ENCODE measurements around the gene DIRAS1.
"Not testable (repeated sequence)": the region's sequence is repeated elsewhere in the genome, so short reads cannot be mapped to it uniquely, and the experiment has no call there.

The DIRAS1 gene

GRCh38 chr19:2678044-2678671 lies 43.0 kb downstream of the DIRAS1 start:
- Histone ChIP-seq H3K4me1 (ENCODE audit: control insufficient read depth, low read depth, low read length) (peaks cover 6% of the 10 kb centered on the region), H3K36me3 (ENCODE audit: control insufficient read depth, low read depth, low read length) (no peaks in the 10 kb centered on the region), H3K9ac (ENCODE audit: low read length) (no peak overlapping the region), H3K4me3 (ENCODE audit: low read length) (no peak overlapping the region), H3K27ac (ENCODE audit: low read length) (no peak overlapping the region), H3K9me3 (ENCODE audit: control insufficient read depth, low read depth, low read length) (no peaks in the 10 kb centered on the region), H3K27me3 (ENCODE audit: control insufficient read depth, insufficient read depth, low read length) (no peaks in the 10 kb centered on the region)

GRCh38 chr19:2676823-2677222 lies 44.3 kb downstream of the DIRAS1 start:
- Histone ChIP-seq H3K36me3 (ENCODE audit: control insufficient read depth, low read depth, low read length) (no peaks in the 10 kb centered on the region), H3K9me3 (ENCODE audit: control insufficient read depth, low read depth, low read length) (no peaks in the 10 kb centered on the region), H3K9ac (ENCODE audit: low read length) (no peak overlapping the region), H3K4me3 (ENCODE audit: low read length) (no peak overlapping the region), H3K4me1 (ENCODE audit: control insufficient read depth, low read depth, low read length) (peaks cover 6% of the 10 kb centered on the region), H3K27ac (ENCODE audit: low read length) (no peak overlapping the region), H3K27me3 (ENCODE audit: control insufficient read depth, insufficient read depth, low read length) (no peaks in the 10 kb centered on the region)

GRCh38 chr19:2675892-2676291 lies 45.3 kb downstream of the DIRAS1 start:
- no peaks in the 10 kb centered on the region for H3K36me3 ChIP-seq (ENCODE audit: control insufficient read depth, low read depth, low read length)
- H3K27me3 ChIP-seq (ENCODE audit: control insufficient read depth, insufficient read depth, low read length), result no peaks in the 10 kb centered on the region
- no peak overlapping the region for H3K27ac ChIP-seq (ENCODE audit: low read length)
- H3K4me3 ChIP-seq (ENCODE audit: low read length), result no peak overlapping the region
- H3K9ac ChIP-seq (ENCODE audit: low read length), result no peak overlapping the region
- peaks cover 6% of the 10 kb centered on the region for H3K4me1 ChIP-seq (ENCODE audit: control insufficient read depth, low read depth, low read length)
- H3K9me3 ChIP-seq (ENCODE audit: control insufficient read depth, low read depth, low read length), result no peaks in the 10 kb centered on the region

- Histone ChIP-seq H3K27me3 (ENCODE audit: control insufficient read depth, insufficient read depth, low read length) (no peaks in the 10 kb centered on the region), H3K9ac (ENCODE audit: low read length) (no peak overlapping the region), H3K4me3 (ENCODE audit: low read length) (no peak overlapping the region), H3K9me3 (ENCODE audit: control insufficient read depth, low read depth, low read length) (no peaks in the 10 kb centered on the region), H3K36me3 (ENCODE audit: control insufficient read depth, low read depth, low read length) (no peaks in the 10 kb centered on the region), H3K27ac (ENCODE audit: low read length) (no peak overlapping the region), H3K4me1 (ENCODE audit: control insufficient read depth, low read depth, low read length) (peaks cover 5% of the 10 kb centered on the region)
Measured at GRCh38 chr19:2670217-2670616, 51.0 kb downstream of the DIRAS1 start.

- H3K36me3 ChIP-seq (ENCODE audit: control insufficient read depth, low read depth, low read length), result no peaks in the 10 kb centered on the region
- H3K27me3 ChIP-seq (ENCODE audit: control insufficient read depth, insufficient read depth, low read length), result no peaks in the 10 kb centered on the region
- no peaks in the 10 kb centered on the region for H3K4me1 ChIP-seq (ENCODE audit: control insufficient read depth, low read depth, low read length)
- H3K9ac ChIP-seq (ENCODE audit: low read length), result no peak overlapping the region
- no peak overlapping the region for H3K27ac ChIP-seq (ENCODE audit: low read length)
- H3K9me3 ChIP-seq (ENCODE audit: control insufficient read depth, low read depth, low read length), result no peaks in the 10 kb centered on the region
- H3K4me3 ChIP-seq (ENCODE audit: low read length), result no peak overlapping the region
Measured at GRCh38 chr19:2668175-2668763, 52.9 kb downstream of the DIRAS1 start.

GRCh38 chr19:2667349-2667748 lies 53.8 kb downstream of the DIRAS1 start:
- not testable (repeated sequence) for H3K27me3 ChIP-seq (ENCODE audit: control insufficient read depth, insufficient read depth, low read length); H3K4me1 ChIP-seq (ENCODE audit: control insufficient read depth, low read depth, low read length); H3K4me3 ChIP-seq (ENCODE audit: low read length); H3K36me3 ChIP-seq (ENCODE audit: control insufficient read depth, low read depth, low read length); H3K27ac ChIP-seq (ENCODE audit: low read length); H3K9ac ChIP-seq (ENCODE audit: low read length); H3K9me3 ChIP-seq (ENCODE audit: control insufficient read depth, low read depth, low read length)

- Histone ChIP-seq H3K4me3 (ENCODE audit: low read length) (no peak overlapping the region), H3K4me1 (ENCODE audit: control insufficient read depth, low read depth, low read length) (no peaks in the 10 kb centered on the region), H3K9ac (ENCODE audit: low read length) (no peak overlapping the region), H3K27me3 (ENCODE audit: control insufficient read depth, insufficient read depth, low read length) (no peaks in the 10 kb centered on the region), H3K27ac (ENCODE audit: low read length) (no peak overlapping the region), H3K36me3 (ENCODE audit: control insufficient read depth, low read depth, low read length) (no peaks in the 10 kb centered on the region), H3K9me3 (ENCODE audit: control insufficient read depth, low read depth, low read length) (peaks cover 6% of the 10 kb centered on the region)
Measured at GRCh38 chr19:2666344-2666994, 54.7 kb downstream of the DIRAS1 start.

GRCh38 chr19:2665103-2665502 lies 56.1 kb downstream of the DIRAS1 start:
- H3K36me3 ChIP-seq (ENCODE audit: control insufficient read depth, low read depth, low read length), result no peaks in the 10 kb centered on the region
- no peaks in the 10 kb centered on the region for H3K27me3 ChIP-seq (ENCODE audit: control insufficient read depth, insufficient read depth, low read length)
- H3K9me3 ChIP-seq (ENCODE audit: control insufficient read depth, low read depth, low read length), result peaks cover 6% of the 10 kb centered on the region
- no peaks in the 10 kb centered on the region for H3K4me1 ChIP-seq (ENCODE audit: control insufficient read depth, low read depth, low read length)
- no peak overlapping the region for H3K9ac ChIP-seq (ENCODE audit: low read length)
- H3K4me3 ChIP-seq (ENCODE audit: low read length), result no peak overlapping the region
- no peak overlapping the region for H3K27ac ChIP-seq (ENCODE audit: low read length)

Measured in iPS-18a (cell line).